ENCODE data around the gene DBP.

DBP gene

GRCh38 chr19:48609571-48610108 lies 27.5 kb downstream of the DBP start:
- DNase-seq: no peak

- peak; percentile 54 for DNase-seq
These were observed 28.3 kb downstream of the DBP start for GRCh38 chr19:48608798-48609263.

DNA sequence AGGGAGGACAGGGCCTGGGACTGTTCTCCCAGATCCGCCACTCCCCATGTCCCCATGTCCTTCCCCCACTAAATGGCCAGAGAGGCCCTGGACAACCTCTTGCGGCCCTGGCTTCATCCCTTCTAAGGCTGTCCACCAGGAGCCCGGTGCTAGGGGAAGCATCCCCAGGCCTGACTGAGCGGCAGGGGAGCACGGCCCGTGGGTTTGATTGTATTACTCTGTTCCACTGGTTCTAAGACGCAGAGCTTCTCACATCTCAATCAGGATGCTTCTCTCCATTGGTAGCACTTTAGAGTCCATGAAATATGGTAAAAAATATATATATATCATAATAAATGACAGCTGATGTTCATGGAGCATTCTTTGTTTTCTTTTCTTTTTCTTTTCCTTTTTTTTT lies 29.8 kb downstream of the DBP start:
- DNase-seq: no peak

- no peak for DNase-seq
These were observed 30.5 kb downstream of the DBP start, which contains the start of gene SPACA4 for GRCh38 chr19:48606463-48607358. SPACA4 (plus strand) TSS chr19:48606742; CDS start chr19:48606979, 237 bp downstream.

DNA sequence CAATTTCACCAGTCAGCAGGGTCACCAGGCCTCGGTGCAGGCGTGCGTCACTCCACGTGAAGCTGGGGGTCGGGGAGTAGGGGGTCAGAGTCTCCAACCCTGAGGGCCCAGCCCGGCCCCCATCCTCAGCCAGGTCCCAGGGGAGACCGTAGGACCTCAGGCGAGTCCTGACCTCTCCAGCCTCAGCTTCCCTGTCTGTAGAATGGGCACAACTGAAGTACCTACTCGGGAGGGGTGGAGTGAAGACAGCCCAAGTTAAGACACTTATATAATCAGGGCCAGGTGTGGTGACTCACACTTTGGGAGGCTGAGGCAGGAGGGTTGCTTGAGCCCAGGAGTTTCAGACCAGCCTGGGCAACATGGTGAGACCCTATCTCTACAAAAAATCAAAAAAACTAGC lies 33.3 kb downstream of the DBP start:
- no peak for DNase-seq

DNA sequence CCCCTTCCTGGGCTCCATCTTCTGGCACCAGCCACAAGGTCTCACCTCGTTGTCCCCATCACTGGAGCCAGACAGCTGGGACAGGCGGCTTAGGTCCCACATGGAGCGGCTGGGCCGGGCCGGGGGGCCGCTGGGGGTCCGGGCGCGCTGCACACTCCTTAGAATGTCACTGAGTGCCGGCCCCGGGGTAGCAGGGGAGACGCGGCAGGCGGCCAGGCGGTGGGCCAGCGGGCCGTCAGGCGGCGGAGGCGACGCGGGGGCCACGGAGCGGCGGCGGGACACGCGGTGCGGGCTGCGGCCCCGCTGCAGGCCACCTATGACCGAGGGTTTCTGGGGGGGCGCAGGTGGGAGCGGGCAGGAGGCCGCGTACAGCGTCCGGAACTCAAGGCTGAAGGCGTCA lies 33.7 kb downstream of the DBP start:
- DNase-seq: no peak

GRCh38 chr19:48603001-48603400 lies 34.2 kb downstream of the DBP start:
- no peak for DNase-seq

DNA sequence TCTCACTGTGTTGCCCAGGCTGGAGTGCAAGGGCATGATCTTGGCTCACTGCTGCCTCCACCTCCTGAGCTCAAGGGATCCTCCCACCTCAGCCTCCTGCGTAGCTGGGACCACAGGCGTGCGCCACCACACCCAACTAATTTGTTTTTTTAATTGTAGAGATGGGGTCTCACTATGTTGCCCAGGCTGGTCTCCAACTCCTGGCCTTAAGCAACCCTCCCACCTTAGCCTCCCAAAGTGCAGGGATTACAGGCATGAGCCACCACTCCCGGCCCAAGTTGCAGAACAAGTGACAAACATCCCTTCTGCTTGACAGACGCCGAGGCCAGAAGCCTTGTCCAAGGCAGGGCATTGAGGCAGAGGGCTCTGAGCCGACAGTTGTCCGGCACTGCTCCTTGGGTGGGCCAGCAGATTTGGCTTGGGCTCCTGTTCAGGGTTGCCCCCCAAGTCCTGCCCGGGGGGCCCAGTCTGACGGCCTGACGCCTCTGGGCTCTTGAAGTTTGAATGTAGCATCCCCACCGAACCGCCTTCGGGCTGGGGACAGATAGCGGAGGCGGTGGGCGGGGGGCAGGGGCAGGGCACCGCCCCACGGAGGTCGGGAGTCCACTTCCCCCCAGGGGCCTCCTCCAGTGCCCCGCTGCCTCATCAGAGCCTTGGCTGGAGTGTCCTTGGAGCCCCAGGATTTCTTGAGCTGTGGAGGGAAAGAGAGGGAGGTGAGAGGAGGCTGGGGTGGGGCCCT lies 36.3 kb downstream of the DBP start:
- DNase-seq: no peak

GRCh38 chr19:48598996-48599700 lies 38.0 kb downstream of the DBP start:
- DNase-seq: no peak

- DNase-seq: peak; percentile 27
These were observed 40.3 kb downstream of the DBP start for GRCh38 chr19:48596679-48597465.

- no peak for DNase-seq
These were observed 40.9 kb downstream of the DBP start for GRCh38 chr19:48596237-48596636.

GRCh38 chr19:48595833-48596232 lies 41.3 kb downstream of the DBP start:
- no peak for DNase-seq

DNA sequence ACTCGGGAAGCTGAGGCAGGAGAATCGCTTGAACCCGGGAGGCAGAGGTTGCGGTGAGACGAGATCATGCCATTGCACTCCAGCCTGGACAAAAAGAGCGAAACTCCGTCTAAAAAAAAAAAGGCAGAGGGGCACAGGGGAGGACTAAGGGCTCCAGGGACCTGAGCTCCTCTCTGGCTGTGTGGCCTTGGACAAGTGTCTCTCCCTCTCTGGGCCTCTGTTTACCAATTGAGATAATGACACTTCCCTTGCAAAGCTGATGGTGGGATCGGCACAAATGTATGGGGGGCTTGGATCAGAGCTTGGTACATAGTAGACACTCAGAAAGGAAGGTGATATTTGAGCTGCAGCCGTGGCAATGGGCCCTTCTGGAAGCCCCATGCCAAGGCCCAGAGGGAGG lies 42.0 kb downstream of the DBP start:
- DNase-seq: no peak

GRCh38 chr19:48591021-48591420 lies 46.2 kb downstream of the DBP start:
- DNase-seq: no peak

- peak; percentile 92 for DNase-seq
These were observed 48.3 kb downstream of the DBP start for GRCh38 chr19:48588670-48589401.

GRCh38 chr19:48587387-48587786 lies 49.8 kb downstream of the DBP start:
- DNase-seq: no peak

- no peak for DNase-seq
These were observed 55.0 kb downstream of the DBP start for GRCh38 chr19:48582168-48582567.

All from stimulated activated CD4-positive, alpha-beta T cell treated with anti-CD3 and anti-CD28 coated beads, Interleukin-15, amount 100 ng/mL, for 24 hours (primary cell).